Calu3 (cell line): ENCODE measurements around the gene TNIK. TPM values are rescaled to one million over a fixed set of nuclear protein-coding genes. Genes with fewer than 3 reads are reported as not detected.

Experiments
- BruUV-seq: library from RNA; stranded (reverse); fragments of 400-500 nt; replicated peaks from 2 replicates; lab custom pipeline; 2021; lab: Mats Ljungman, UMichigan
- CTCF ChIA-PET: fragments of 300-600 bp; sonication (Branson Sonifier 250); formaldehyde crosslinking; loops from one replicate; lab custom pipeline; 2022; ENCODE audit warnings: antibody characterized with exemption; lab: Charles Lee
- DNase-seq: peaks from one replicate; pipeline ENCODE4 v3.0.0; 2022
- H3K27ac Mint-ChIP-seq: one replicate; pipeline ENCODE4 v1.8.0; 2022; ENCODE audit warnings: mixed read lengths; ENCODE audit not compliant: unreplicated experiment
- H3K27me3 Mint-ChIP-seq: one replicate; pipeline ENCODE4 v1.8.0; 2022; ENCODE audit warnings: mixed read lengths; ENCODE audit not compliant: unreplicated experiment
- H3K36me3 Mint-ChIP-seq: one replicate; pipeline ENCODE4 v1.8.0; 2022; ENCODE audit warnings: mild to moderate bottlenecking, moderate library complexity, mixed read lengths; ENCODE audit not compliant: insufficient read depth, unreplicated experiment
- H3K4me1 Mint-ChIP-seq: one replicate; pipeline ENCODE4 v1.8.0; 2022; ENCODE audit warnings: mild to moderate bottlenecking, low read depth, mixed read lengths; ENCODE audit not compliant: unreplicated experiment
- H3K4me3 Mint-ChIP-seq: one replicate; pipeline ENCODE4 v1.8.0; 2022; ENCODE audit warnings: mild to moderate bottlenecking, low read depth, moderate library complexity, mixed read lengths; ENCODE audit not compliant: unreplicated experiment
- H3K9me3 Mint-ChIP-seq: one replicate; pipeline ENCODE4 v1.8.0; 2022; ENCODE audit warnings: low read depth, mixed read lengths; ENCODE audit not compliant: unreplicated experiment
- CTCF ChIP-seq: fragments of 200-600 bp; IDR thresholded peaks from one replicate; pipeline ENCODE4 v1.8.0; 2022; ENCODE audit warnings: antibody characterized with exemption; ENCODE audit not compliant: unreplicated experiment
- intact Hi-C: fragments of 100-400 bp; cut with micrococcal nuclease; formaldehyde crosslinking; loops from one replicate; pipeline ENCODE4 v1.10.0; 2022; ENCODE audit not compliant: unreplicated experiment
- total RNA-seq: library from RNA; stranded (reverse); gene quantifications from 2 replicates; pipeline ENCODE4 v1.2.3, GENCODE V29; 2022

TNIK gene
- total RNA-seq, 1 experiment from 2014 or later = 19.7 TPM

- no peaks in the 10 kb centered on the region for H3K9me3 Mint-ChIP-seq
- no TSS peak for BruUV-seq
- CTCF ChIA-PET = no interaction called here
- no peaks in the 10 kb centered on the region for H3K4me1 Mint-ChIP-seq
- H3K36me3 Mint-ChIP-seq = peaks cover 4% of the 10 kb centered on the region
- H3K27me3 Mint-ChIP-seq = no peaks in the 10 kb centered on the region
- no peak for DNase-seq
- TF ChIP-seq CTCF = no peak
- intact Hi-C loops = no loop called here
- H3K4me3 Mint-ChIP-seq = no peak overlapping the region
- no peak overlapping the region for H3K27ac Mint-ChIP-seq
Measured at GRCh38 chr3:171142985-171143384, 317.2 kb downstream of the TNIK start.

- Mint-ChIP-seq H3K27ac (no peak overlapping the region), H3K36me3 (peaks cover 4% of the 10 kb centered on the region), H3K27me3 (no peaks in the 10 kb centered on the region), H3K4me3 (no peak overlapping the region), H3K9me3 (no peaks in the 10 kb centered on the region), H3K4me1 (no peaks in the 10 kb centered on the region)
- DNase-seq = no peak
- no peak for TF ChIP-seq CTCF
- CTCF ChIA-PET = interaction anchor here (0.6 to 1.1 kb wide), 2 partner anchors 10 to 631 kb away, joined by 3 read pairs; no protein-coding TSS in a partner anchor
- intact Hi-C loops = no loop called here
- no TSS peak for BruUV-seq
Measured at GRCh38 chr3:171140246-171140645, 320.0 kb downstream of the TNIK start.

GRCh38 chr3:171138027-171138426, 322.2 kb downstream of the TNIK start:
- Mint-ChIP-seq H3K4me1 (no peaks in the 10 kb centered on the region), H3K9me3 (no peaks in the 10 kb centered on the region), H3K27me3 (no peaks in the 10 kb centered on the region), H3K4me3 (no peak overlapping the region), H3K36me3 (peaks cover 4% of the 10 kb centered on the region), H3K27ac (no peak overlapping the region)
- no peak for DNase-seq
- BruUV-seq = no TSS peak
- CTCF ChIA-PET = interaction anchor here (0.6 kb wide), 1 partner anchor 9 kb away, joined by 4 read pairs; no protein-coding TSS in a partner anchor
- intact Hi-C loops = no loop called here
- TF ChIP-seq CTCF = no peak

- H3K4me3 Mint-ChIP-seq = no peak overlapping the region
- no TSS peak for BruUV-seq
- H3K4me1 Mint-ChIP-seq = peaks cover 3% of the 10 kb centered on the region
- no peaks in the 10 kb centered on the region for H3K9me3 Mint-ChIP-seq
- H3K27ac Mint-ChIP-seq = no peak overlapping the region
- no peaks in the 10 kb centered on the region for H3K27me3 Mint-ChIP-seq
- peaks cover 3% of the 10 kb centered on the region for H3K36me3 Mint-ChIP-seq
- DNase-seq = no peak
- TF ChIP-seq CTCF = no peak
- intact Hi-C loops = no loop called here
- CTCF ChIA-PET = interaction anchor here (0.6 kb wide), 1 partner anchor 317 kb away, joined by 3 read pairs; no protein-coding TSS in a partner anchor
Measured at GRCh38 chr3:171135549-171135948, 324.7 kb downstream of the TNIK start.
